GM13976 (cell line): ENCODE results near the gene SLC2A9.
"Not testable (repeated sequence)": the region's sequence is repeated elsewhere in the genome, so short reads cannot be mapped to it uniquely, and the experiment has no call there.

Source experiments
- DNase-seq: peaks from one replicate; pipeline ENCODE4 v3.0.0; 2012; ENCODE audit warnings: low spot score
- CTCF ChIP-seq: IDR thresholded peaks from 2 replicates; pipeline ENCODE4 v1.5.1; 2012; ENCODE audit warnings: borderline replicate concordance, mild to moderate bottlenecking; ENCODE audit not compliant: insufficient read depth; ENCODE audit errors: extremely low read depth, missing control alignments, control extremely low read depth
- in situ Hi-C: fragments of 300-500 bp; cut with MboI; formaldehyde crosslinking; loops from one replicate; pipeline ENCODE4 v1.12.0; 2022; ENCODE audit warnings: low sequenced_read_pairs, mixed read lengths, inconsistent platforms; ENCODE audit not compliant: unreplicated experiment

The SLC2A9 gene

GRCh38 chr4:9983211-9983610 lies 38.1 kb downstream of the SLC2A9 start:
- DNase-seq, result no peak
- no peak for TF ChIP-seq CTCF
- in situ Hi-C loops, result no loop called here

GRCh38 chr4:9981899-9982298 lies 39.4 kb downstream of the SLC2A9 start:
- in situ Hi-C loops, DNase-seq: not testable (repeated sequence)

- in situ Hi-C loops, result no loop called here
- no peak for TF ChIP-seq CTCF
These were observed 40.4 kb downstream of the SLC2A9 start for GRCh38 chr4:9980898-9981297.

DNA sequence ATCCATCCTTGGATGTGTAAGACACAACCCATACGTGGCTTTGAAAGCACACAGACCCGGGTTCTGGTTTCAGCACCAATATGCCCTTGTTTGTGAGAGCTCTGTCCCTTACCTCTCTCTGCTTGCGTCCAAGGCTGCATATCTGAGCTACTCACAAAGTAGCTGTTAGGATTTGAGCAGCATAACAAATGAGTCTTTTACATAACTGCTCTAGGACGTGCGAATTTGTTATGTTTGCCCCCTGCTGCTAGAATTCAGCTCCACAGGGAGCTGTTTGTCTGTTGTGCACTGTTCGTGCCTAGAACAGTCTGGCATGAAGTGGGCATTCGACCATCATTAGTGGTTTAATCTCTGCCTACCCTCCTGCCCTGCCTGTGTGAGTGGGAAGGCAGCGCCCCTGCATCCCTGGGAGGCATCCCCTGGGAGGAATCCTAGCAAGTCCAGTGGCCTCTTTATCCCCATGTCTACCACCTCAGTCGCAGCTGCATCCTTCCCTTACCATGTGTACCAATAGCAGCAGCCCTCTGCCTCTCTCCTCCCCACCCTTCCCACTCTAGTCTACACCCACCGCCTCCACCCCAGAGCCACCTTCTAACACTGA lies 42.1 kb downstream of the SLC2A9 start:
- in situ Hi-C loops, result no loop called here
- no peak for TF ChIP-seq CTCF
- DNase-seq, result no peak

More at GRCh38 chr4:9980898-9981297, 40.4 kb downstream of the SLC2A9 start:
- no peak for DNase-seq

- TF ChIP-seq CTCF, result no peak
- DNase-seq, result no peak
- in situ Hi-C loops, result no loop called here
These were observed 43.7 kb downstream of the SLC2A9 start for GRCh38 chr4:9977518-9978031.

DNA sequence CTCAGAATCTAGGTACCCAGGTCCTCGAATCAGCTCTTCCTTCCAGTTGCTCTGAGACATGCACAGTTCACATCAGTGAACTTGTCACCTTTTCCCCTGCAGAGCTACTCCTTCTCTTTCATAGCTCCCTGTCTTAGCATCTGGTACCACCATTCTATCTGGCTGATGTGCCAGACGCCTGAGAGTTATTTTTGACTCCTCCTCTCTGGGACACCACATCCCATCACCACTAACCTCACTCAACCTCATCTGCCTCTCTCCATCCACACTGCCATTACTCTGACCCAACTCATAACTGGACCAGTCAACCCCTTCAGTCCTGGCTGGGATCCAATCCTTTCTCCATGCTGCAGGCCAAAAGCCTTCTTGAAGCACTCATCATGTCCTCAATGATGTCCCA lies 44.5 kb downstream of the SLC2A9 start:
- no peak for TF ChIP-seq CTCF
- in situ Hi-C loops, result no loop called here
- no peak for DNase-seq

DNA sequence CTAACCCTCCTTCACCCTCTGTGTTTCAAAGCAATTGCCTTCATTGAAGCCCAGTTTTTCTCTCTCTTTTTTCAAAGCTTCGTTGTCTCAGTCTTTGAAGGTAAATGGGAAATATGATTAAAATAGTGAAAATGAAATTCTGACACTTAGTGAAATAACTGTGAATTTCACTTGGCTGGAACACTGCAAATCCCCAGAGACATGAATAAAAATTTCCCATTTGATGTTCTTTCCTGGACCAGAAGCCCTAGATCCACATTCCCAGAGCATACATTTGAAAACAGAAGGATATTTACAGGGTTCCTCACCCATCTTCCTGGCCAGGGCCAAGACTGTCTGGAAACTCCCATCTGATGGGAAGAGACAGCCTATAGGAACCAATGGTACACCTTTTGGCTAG lies 45.0 kb downstream of the SLC2A9 start:
- in situ Hi-C loops, result no loop called here
- no peak for TF ChIP-seq CTCF
- no peak for DNase-seq
